Stomach (tissue), 9 donors: Measurements from ENCODE around the gene ME3. TPM values are rescaled to one million over a fixed set of nuclear protein-coding genes. Genes with fewer than 3 reads are reported as not detected.

Source experiments
- DNase-seq, 2 donors: peaks; one replicate each; pipeline versions ENCODE4 v3.0.0 to v3.0.0-alpha.2; 2013 to 2019
- H3K27ac ChIP-seq, 5 donors: fragments of 200-600 bp in 4 of 5; sonication (generic) in 4 of 5; one replicate each; pipeline ENCODE4 v1.5.1; 2013 to 2019; ENCODE audit warnings: mild to moderate bottlenecking in 1 of 5, moderate library complexity in 1 of 5
- H3K27me3 ChIP-seq, 3 donors: fragments of 200-600 bp; sonication (generic); one replicate each; pipeline ENCODE4 v1.5.1; 2017 to 2019; ENCODE audit warnings: mixed run types in 1 of 3
- H3K36me3 ChIP-seq, 4 donors: fragments of 200-600 bp; sonication (generic); 1 replicate in 3 of 4; 2 replicates in 1 of 4; pipeline ENCODE4 v1.5.1; 2016 to 2019
- H3K4me1 ChIP-seq, 4 donors: fragments of 200-600 bp; sonication (generic); one replicate each; pipeline ENCODE4 v1.5.1; 2016 to 2019
- H3K4me3 ChIP-seq, 4 donors: fragments of 200-600 bp; sonication (generic) in 3 of 4; one replicate each; pipeline ENCODE4 v1.5.1; 2016 to 2019; ENCODE audit warnings: mild to moderate bottlenecking in 1 of 4
- H3K9me3 ChIP-seq, 4 donors: fragments of 200-600 bp; sonication (generic); one replicate each; pipeline ENCODE4 v1.5.1; 2016 to 2019
- CTCF ChIP-seq, 7 experiments: fragments of 450-650 bp in 4 of 7; fragments of 200-600 bp in 3 of 7; sonication (generic) in 3 of 7; IDR thresholded peaks; one replicate each; pipeline ENCODE4 v1.5.1; 2016 to 2019; ENCODE audit warnings: antibody characterized with exemption in 7 of 7, control low read depth in 2 of 7, mild to moderate bottlenecking in 1 of 7
- EP300 ChIP-seq: sonication (generic); formaldehyde crosslinking; IDR thresholded peaks from one replicate; pipeline ENCODE4 v1.6.1; 2017; ENCODE audit warnings: antibody characterized with exemption
- POLR2A ChIP-seq, 4 donors: fragments of 450-650 bp; IDR thresholded peaks; one replicate each; pipeline ENCODE4 v1.6.1; 2016; ENCODE audit warnings: antibody characterized with exemption in 4 of 4, control low read depth in 2 of 4, mild to moderate bottlenecking in 1 of 4, moderate library complexity in 1 of 4
- POLR2AphosphoS5 ChIP-seq, 3 donors: sonication (generic); formaldehyde crosslinking; IDR thresholded peaks; one replicate each; pipeline ENCODE4 v1.6.1; 2016; ENCODE audit warnings: antibody characterized with exemption in 3 of 3
- WGBS, 5 donors: extraction: QIAGEN DNeasy Blood & Tissue Kit in 3 of 5; methylation state at CpG; one replicate each; pipeline versions ENCODE4 v1.1.5 to v1.1.7; 2013 to 2018; 5-methylcytosine and 5-hydroxymethylcytosine counted together
- intact Hi-C: fragments of 100-400 bp; cut with DNase I; formaldehyde crosslinking; loops from one replicate; pipeline ENCODE4 v1.15.1; 2023; ENCODE audit warnings: low total_unique reads
- polyA plus RNA-seq, 3 donors: library from polyadenylated mRNA; stranded (reverse); fragments of 200-250 nt; gene quantifications; one replicate each; pipeline ENCODE4 v1.2.3, GENCODE V29; 2013
- total RNA-seq, 5 donors: library from RNA; depleted of rRNA; stranded (reverse); fragments of >200 nt; gene quantifications; one replicate each; pipeline versions ENCODE4 v1.1.0 to v1.2.3, GENCODE V29; 2014 to 2016
- donor health status: healthy with polysubstance abuse.
- donor health status: Bipolar disorder and iron deficiency.
- donor health status: healthy.

The ME3 gene
- total and polyA plus RNA-seq, 8 donors, result 11.2 to 82.1 (median 51.1) TPM

GRCh38 chr11:86483610-86483939 lies 188.8 kb downstream of the ME3 start:
- DNase-seq, result no peak
- Histone ChIP-seq H3K4me1 (peaks cover 0 to 33% (median 12%) of the 10 kb centered on the region in 4 donors), H3K27me3 (no peaks in the 10 kb centered on the region), H3K9me3 (no peaks in the 10 kb centered on the region), H3K27ac (peak overlapping the region; percentile 5 to 71 (median 61)), H3K36me3 (peaks cover 0 to 1% (median 0%) of the 10 kb centered on the region in 4 donors), H3K4me3 (no peak overlapping the region)
- TF ChIP-seq EP300, result no peak
- no peak for TF ChIP-seq POLR2AphosphoS5 (IDR thresholded peaks at IDR 0.05)
- TF ChIP-seq CTCF (IDR thresholded peaks at IDR 0.05), result no peak
- TF ChIP-seq POLR2A (IDR thresholded peaks at IDR 0.05), result no peak
- intact Hi-C loops, result no loop called here
- WGBS, 5 donors, result 75 to 82% (median 77%) methylated on average over 3 of the region's 3 CpGs

GRCh38 chr11:86482692-86483091 lies 189.7 kb downstream of the ME3 start:
- intact Hi-C loops, result no loop called here
- no peak overlapping the region for H3K4me3 ChIP-seq
- no peak for TF ChIP-seq EP300
- TF ChIP-seq POLR2AphosphoS5 (IDR thresholded peaks at IDR 0.05), result no peak
- 65 to 81% (median 78%) methylated on average over 2 of the region's 2 CpGs for WGBS, 5 donors
- no peaks in the 10 kb centered on the region for H3K36me3 ChIP-seq
- DNase-seq, result peak in 1 of 2 donors; percentile 26
- H3K9me3 ChIP-seq, result no peaks in the 10 kb centered on the region
- H3K27me3 ChIP-seq, result no peaks in the 10 kb centered on the region
- peak overlapping the region in 2 of 5 donors; percentile 61 to 71 for H3K27ac ChIP-seq
- H3K4me1 ChIP-seq, result peaks cover 0 to 36% (median 12%) of the 10 kb centered on the region in 4 donors

- H3K27me3 ChIP-seq, result no peaks in the 10 kb centered on the region
- H3K9me3 ChIP-seq, result no peaks in the 10 kb centered on the region
- no peak for DNase-seq
- H3K4me3 ChIP-seq, result no peak overlapping the region
- peaks cover 0 to 46% (median 17%) of the 10 kb centered on the region in 4 donors for H3K4me1 ChIP-seq
- H3K36me3 ChIP-seq, result no peaks in the 10 kb centered on the region
- no peak overlapping the region for H3K27ac ChIP-seq
- WGBS, 5 donors, result 63 to 92% (median 84%) methylated on average over 1 of the region's 1 CpG
- TF ChIP-seq CTCF (IDR thresholded peaks at IDR 0.05), result no peak
- no peak for TF ChIP-seq POLR2A (IDR thresholded peaks at IDR 0.05)
- no peak for TF ChIP-seq POLR2AphosphoS5 (IDR thresholded peaks at IDR 0.05)
- TF ChIP-seq EP300, result no peak
- intact Hi-C loops, result no loop called here
Observed at GRCh38 chr11:86481399-86481798, 191.0 kb downstream of the ME3 start.

GRCh38 chr11:86478348-86478747 lies 194.1 kb downstream of the ME3 start:
- no peaks in the 10 kb centered on the region for H3K36me3 ChIP-seq
- H3K4me3 ChIP-seq, result no peak overlapping the region
- no peaks in the 10 kb centered on the region for H3K27me3 ChIP-seq
- no peak for DNase-seq
- TF ChIP-seq EP300, result no peak
- no peak for TF ChIP-seq POLR2AphosphoS5 (IDR thresholded peaks at IDR 0.05)
- TF ChIP-seq CTCF (IDR thresholded peaks at IDR 0.05), result no peak
- TF ChIP-seq POLR2A (IDR thresholded peaks at IDR 0.05), result no peak
- peak overlapping the region in 2 of 5 donors; percentile 41 to 70 for H3K27ac ChIP-seq
- peaks cover 0 to 36% (median 18%) of the 10 kb centered on the region in 4 donors for H3K4me1 ChIP-seq
- H3K9me3 ChIP-seq, result no peaks in the 10 kb centered on the region
- intact Hi-C loops, result no loop called here

- Histone ChIP-seq H3K27me3 (no peaks in the 10 kb centered on the region), H3K9me3 (no peaks in the 10 kb centered on the region), H3K27ac (peak overlapping the region in 4 of 5 donors; percentile 1 to 70 (median 32)), H3K4me3 (no peak overlapping the region), H3K4me1 (peaks cover 0 to 35% (median 17%) of the 10 kb centered on the region in 4 donors), H3K36me3 (no peaks in the 10 kb centered on the region)
- TF ChIP-seq POLR2AphosphoS5 (IDR thresholded peaks at IDR 0.05) (no peak), EP300 (no peak), POLR2A (IDR thresholded peaks at IDR 0.05) (no peak), CTCF (IDR thresholded peaks at IDR 0.05) (no peak)
- 60 to 80% (median 70%) methylated on average over 5 of the region's 5 CpGs for WGBS, 5 donors
- intact Hi-C loops, result no loop called here
- peak in 1 of 2 donors; percentile 49 for DNase-seq
Observed at GRCh38 chr11:86477495-86478155, 194.8 kb downstream of the ME3 start.
